HG02852 (cell line): Measurements from ENCODE around the gene RPGRIP1L.

Experiments used
- ATAC-seq: cut with Tn5 transposase; IDR thresholded peaks from one replicate; pipeline ENCODE4 v1.9.1; 2021; ENCODE audit warnings: mild to moderate bottlenecking, moderate library complexity; ENCODE audit not compliant: unreplicated experiment

RPGRIP1L gene

GRCh38 chr16:53664724-53665345 is 38.8 kb downstream of the RPGRIP1L start:
- peak; percentile 94 for ATAC-seq

GRCh38 chr16:53662072-53662471 is 41.6 kb downstream of the RPGRIP1L start:
- no peak for ATAC-seq

- no peak for ATAC-seq
Observed at GRCh38 chr16:53654946-53655345, 48.7 kb downstream of the RPGRIP1L start.

- ATAC-seq = no peak
Observed at GRCh38 chr16:53651357-53651756, 52.3 kb downstream of the RPGRIP1L start.

GRCh38 chr16:53646506-53646905 is 57.2 kb downstream of the RPGRIP1L start:
- ATAC-seq = no peak

- no peak for ATAC-seq
Observed at GRCh38 chr16:53643474-53643873, 60.2 kb downstream of the RPGRIP1L start.

GRCh38 chr16:53642094-53642493 is 61.6 kb downstream of the RPGRIP1L start:
- no peak for ATAC-seq

- no peak for ATAC-seq
Observed at GRCh38 chr16:53636978-53637377, 66.7 kb downstream of the RPGRIP1L start.

- no peak for ATAC-seq
Observed at GRCh38 chr16:53632526-53632925, 71.1 kb downstream of the RPGRIP1L start.

GRCh38 chr16:53631236-53632025 is 72.2 kb downstream of the RPGRIP1L start:
- no peak for ATAC-seq

- no peak for ATAC-seq
Observed at GRCh38 chr16:53629607-53630312, 73.9 kb downstream of the RPGRIP1L start.

GRCh38 chr16:53629151-53629550 is 74.5 kb downstream of the RPGRIP1L start:
- ATAC-seq = no peak

GRCh38 chr16:53626811-53627210 is 76.8 kb downstream of the RPGRIP1L start:
- no peak for ATAC-seq

GRCh38 chr16:53626161-53626560 is 77.5 kb downstream of the RPGRIP1L start:
- no peak for ATAC-seq

GRCh38 chr16:53625221-53625620 is 78.4 kb downstream of the RPGRIP1L start:
- no peak for ATAC-seq

GRCh38 chr16:53622315-53622714 is 81.3 kb downstream of the RPGRIP1L start:
- no peak for ATAC-seq

- no peak for ATAC-seq
Observed at GRCh38 chr16:53620476-53620875, 83.2 kb downstream of the RPGRIP1L start.

GRCh38 chr16:53619235-53619634 is 84.4 kb downstream of the RPGRIP1L start:
- no peak for ATAC-seq

GRCh38 chr16:53614346-53614745 is 89.3 kb downstream of the RPGRIP1L start:
- ATAC-seq = no peak

- no peak for ATAC-seq
Observed at GRCh38 chr16:53612003-53612402, 91.7 kb downstream of the RPGRIP1L start.

GRCh38 chr16:53611179-53611696 is 92.4 kb downstream of the RPGRIP1L start:
- no peak for ATAC-seq

- ATAC-seq = no peak
Observed at GRCh38 chr16:53609536-53609935, 94.1 kb downstream of the RPGRIP1L start.
